GM23338 (cell line): ENCODE data around the gene KCNIP3. TPM values are rescaled to one million over a fixed set of nuclear protein-coding genes. Genes with fewer than 3 reads are reported as not detected.

ENCODE experiments used
- ATAC-seq: fragments of 200-7000 bp; cut with Tn5 transposase; 3 replicates; pipeline ENCODE4 v1.9.1; 2020
- DNase-seq: peaks from one replicate; pipeline ENCODE4 v3.0.0-alpha.2; 2015; ENCODE audit warnings: low spot score
- H2AFZ ChIP-seq: fragments of 200-600 bp; sonication (generic); 2 replicates; pipeline ENCODE4 v1.8.0; 2016; ENCODE audit warnings: antibody characterized with exemption, mild to moderate bottlenecking, moderate library complexity
- H3F3A ChIP-seq: fragments of 200-600 bp; sonication (generic); replicated peaks from 2 replicates; pipeline ENCODE4 v1.8.0; 2017; ENCODE audit warnings: antibody characterized with exemption, mixed run types, low read depth
- H3K27ac ChIP-seq: fragments of 200-600 bp; sonication (generic); 2 replicates; pipeline ENCODE4 v1.6.1; 2016; ENCODE audit warnings: low read depth
- H3K27me3 ChIP-seq: fragments of 200-600 bp; sonication (generic); 2 replicates; pipeline ENCODE4 v1.8.0; 2016; ENCODE audit warnings: mild to moderate bottlenecking, mixed run types, moderate library complexity; ENCODE audit not compliant: insufficient read depth
- H3K36me3 ChIP-seq: fragments of 200-600 bp; sonication (generic); 2 replicates; pipeline ENCODE4 v1.8.0; 2016; ENCODE audit warnings: mild to moderate bottlenecking; ENCODE audit not compliant: insufficient read depth
- H3K4me1 ChIP-seq: fragments of 200-600 bp; sonication (generic); 2 replicates; pipeline ENCODE4 v1.8.0; 2016; ENCODE audit warnings: mild to moderate bottlenecking, moderate library complexity; ENCODE audit not compliant: insufficient read depth
- H3K4me2 ChIP-seq: fragments of 200-600 bp; sonication (generic); 2 replicates; pipeline ENCODE4 v1.7.1; 2017; ENCODE audit warnings: mixed run types
- H3K4me3 ChIP-seq: fragments of 200-600 bp; sonication (generic); 2 replicates; pipeline ENCODE4 v1.6.1; 2016; ENCODE audit warnings: mixed run types
- H3K79me2 ChIP-seq: fragments of 200-600 bp; sonication (generic); replicated peaks from 2 replicates; pipeline ENCODE4 v1.8.0; 2017; ENCODE audit warnings: mild to moderate bottlenecking; ENCODE audit not compliant: insufficient read depth
- H3K9me2 ChIP-seq: fragments of 200-600 bp; sonication (generic); 2 replicates; pipeline ENCODE4 v1.8.0; 2017; ENCODE audit not compliant: insufficient read depth
- H4K20me1 ChIP-seq: fragments of 200-600 bp; sonication (generic); replicated peaks from 2 replicates; pipeline ENCODE4 v1.8.0; 2017; ENCODE audit warnings: mild to moderate bottlenecking; ENCODE audit not compliant: insufficient read depth
- H3K27ac Mint-ChIP-seq: 2 replicates; pipeline ENCODE4 v1.8.0; 2020; ENCODE audit warnings: inconsistent platforms, mild to moderate bottlenecking, moderate library complexity, mixed read lengths
- H3K27me3 Mint-ChIP-seq: 3 replicates; pipeline ENCODE4 v1.8.0; 2022; ENCODE audit warnings: low read depth, mild to moderate bottlenecking, moderate library complexity, mixed read lengths, inconsistent platforms; ENCODE audit not compliant: insufficient read depth, poor library complexity
- H3K36me3 Mint-ChIP-seq: 3 replicates; pipeline ENCODE4 v1.8.0; 2021; ENCODE audit warnings: low read depth, mild to moderate bottlenecking, inconsistent platforms, moderate library complexity, mixed read lengths
- H3K4me1 Mint-ChIP-seq: 3 replicates; pipeline ENCODE4 v1.8.0; 2020; ENCODE audit warnings: mild to moderate bottlenecking, inconsistent platforms, mixed read lengths
- H3K4me3 Mint-ChIP-seq: 3 replicates; pipeline ENCODE4 v1.8.0; 2021; ENCODE audit warnings: moderate library complexity, mild to moderate bottlenecking, inconsistent platforms, mixed read lengths
- H3K9me3 Mint-ChIP-seq: 3 replicates; pipeline ENCODE4 v1.8.0; 2020; ENCODE audit warnings: moderate library complexity, mild to moderate bottlenecking, inconsistent platforms, mixed read lengths
- CREB1 ChIP-seq: fragments of 250-450 bp; sonication (Bioruptor Pico); IDR thresholded peaks from 2 replicates; pipeline ENCODE4 v1.5.0; 2020; ENCODE audit warnings: low read depth, mild to moderate bottlenecking, moderate library complexity
- CTCF ChIP-seq, 2 experiments: fragments of 200-600 bp in 1 of 2; sonication (generic) in 1 of 2; conservative IDR thresholded peaks; 2 replicates each; pipeline versions ENCODE4 v1.5.1 to v1.6.1; 2016 to 2017; ENCODE audit warnings: antibody characterized with exemption in 2 of 2, low read depth in 2 of 2, mild to moderate bottlenecking in 2 of 2, moderate library complexity in 1 of 2
- ETS1 ChIP-seq: IDR thresholded peaks from 2 replicates; pipeline ENCODE4 v1.6.1; 2016; ENCODE audit warnings: antibody characterized with exemption
- EZH2 ChIP-seq: fragments of 200-600 bp; sonication (generic); IDR thresholded peaks from one replicate; pipeline ENCODE4 v1.8.0; 2017; ENCODE audit warnings: antibody characterized with exemption, mild to moderate bottlenecking, low read depth; ENCODE audit not compliant: unreplicated experiment
- EZH2phosphoT487 ChIP-seq: fragments of 200-600 bp; sonication (generic); IDR thresholded peaks from one replicate; pipeline ENCODE4 v1.8.1; 2018; ENCODE audit warnings: antibody characterized with exemption; ENCODE audit not compliant: unreplicated experiment
- JUNB ChIP-seq: IDR thresholded peaks from one replicate; pipeline ENCODE4 v1.6.1; 2016; ENCODE audit warnings: antibody characterized with exemption; ENCODE audit not compliant: unreplicated experiment
- NANOG ChIP-seq: IDR thresholded peaks from 2 replicates; pipeline ENCODE4 v1.6.1; 2016; ENCODE audit warnings: antibody characterized with exemption, borderline replicate concordance
- POLR2AphosphoS5 ChIP-seq: IDR thresholded peaks from 2 replicates; pipeline ENCODE4 v1.6.1; 2016; ENCODE audit warnings: antibody characterized with exemption, low read depth
- REST ChIP-seq: IDR thresholded peaks from one replicate; pipeline ENCODE4 v1.6.1; 2018; ENCODE audit warnings: antibody characterized with exemption; ENCODE audit not compliant: unreplicated experiment
- STAT1 ChIP-seq: IDR thresholded peaks from one replicate; pipeline ENCODE4 v1.6.1; 2016; ENCODE audit warnings: antibody characterized with exemption; ENCODE audit not compliant: unreplicated experiment
- ZNF114 ChIP-seq: fragments of 250-450 bp; sonication (Bioruptor Pico); IDR thresholded peaks from 2 replicates; pipeline ENCODE4 v1.5.0; 2020; ENCODE audit warnings: mild to moderate bottlenecking, moderate library complexity
- ZNF331 ChIP-seq: fragments of 250-450 bp; sonication (Bioruptor Pico); IDR thresholded peaks from 2 replicates; pipeline ENCODE4 v1.5.0; 2020; ENCODE audit warnings: low read depth, mild to moderate bottlenecking, moderate library complexity
- ZNF462 ChIP-seq: fragments of 250-450 bp; sonication (Bioruptor Pico); IDR thresholded peaks from 2 replicates; pipeline ENCODE4 v1.5.0; 2020; ENCODE audit warnings: mild to moderate bottlenecking, moderate library complexity
- polyA plus RNA-seq: library from polyadenylated mRNA; unstranded; fragments of >200 nt; fragmentation: Nextera tagmentation; extraction: Ambion mirVana; gene quantifications from 2 replicates; pipeline ENCODE4 v1.2.1, GENCODE V29; 2016
- total RNA-seq: library from RNA; depleted of rRNA; stranded (reverse); fragments of >200 nt; shearing (Covaris generic); gene quantifications from 2 replicates; pipeline ENCODE4 v1.2.3, GENCODE V29; 2014

KCNIP3 gene
- total and polyA plus RNA-seq, 2 experiments from 2014 or later = 0.32 to 0.83 TPM

GRCh38 chr2:95281071-95281470 is 16.1 kb upstream of the KCNIP3 start:
- no peak overlapping the region for H3K4me3 Mint-ChIP-seq
- Histone ChIP-seq H3K4me1 (no peaks in the 10 kb centered on the region; the same call in 1 of the 2 replicates), H3K27me3 (no peaks in the 10 kb centered on the region), H3F3A (no peaks in the 10 kb centered on the region), H3K9me2 (no peaks in the 10 kb centered on the region), H3K4me3 (no peak overlapping the region), H3K36me3 (no peaks in the 10 kb centered on the region), H4K20me1 (no peaks in the 10 kb centered on the region), H3K79me2 (no peaks in the 10 kb centered on the region), H3K4me2 (no peak overlapping the region), H2AFZ (no peak overlapping the region), H3K27ac (no peak overlapping the region)
- no peaks in the 10 kb centered on the region for H3K9me3 Mint-ChIP-seq
- ATAC-seq (no peak), DNase-seq (no peak)
- H3K27ac Mint-ChIP-seq = no peak overlapping the region
- TF ChIP-seq STAT1 (no peak), CREB1 (CRISPR knock-in tag) (no peak), EZH2phosphoT487 (no peak), CTCF (conservative IDR thresholded peaks at IDR 0.05; ENCODE audit: low read depth in 2 of 2) (no peak), ETS1 (no peak), EZH2 (no peak), ZNF331 (no peak), REST (no peak), ZNF114 (CRISPR knock-in tag) (no peak), ZNF462 (CRISPR knock-in tag) (no peak), POLR2AphosphoS5 (no peak), JUNB (no peak), NANOG (no peak)
- H3K4me1 Mint-ChIP-seq = peaks cover 11% of the 10 kb centered on the region
- no peaks in the 10 kb centered on the region; the same call in 2 of the 3 replicates for H3K36me3 Mint-ChIP-seq
- peaks cover 7% of the 10 kb centered on the region for H3K27me3 Mint-ChIP-seq
